DMS153 treated with DMSO at 0.1 percent for 48 hours (cell line): ENCODE results near the gene NPAS3.

Experiments used
- DNase-seq: peaks from one replicate; lab custom pipeline; 2025; ENCODE audit not compliant: unreplicated experiment; lab: John Stamatoyannopoulos, UW

Gene NPAS3

GRCh38 chr14:33692762-33693161, 754.1 kb downstream of the NPAS3 start:
- DNase-seq = no peak

GRCh38 chr14:33693237-33693636, 754.6 kb downstream of the NPAS3 start:
- no peak for DNase-seq

GRCh38 chr14:33696165-33696564, 757.5 kb downstream of the NPAS3 start:
- no peak for DNase-seq

GRCh38 chr14:33699300-33699983, 760.8 kb downstream of the NPAS3 start:
- no peak for DNase-seq

- no peak for DNase-seq
These were observed 761.4 kb downstream of the NPAS3 start for GRCh38 chr14:33700052-33700451.

- DNase-seq = no peak
These were observed 763.6 kb downstream of the NPAS3 start for GRCh38 chr14:33702293-33702692.

- peak; percentile 5 for DNase-seq
These were observed 765.8 kb downstream of the NPAS3 start for GRCh38 chr14:33704481-33704880.

GRCh38 chr14:33705490-33705889, 766.8 kb downstream of the NPAS3 start:
- DNase-seq = no peak

- no peak for DNase-seq
These were observed 769.0 kb downstream of the NPAS3 start for GRCh38 chr14:33707716-33708115.

- no peak for DNase-seq
These were observed 770.6 kb downstream of the NPAS3 start for GRCh38 chr14:33709283-33709682.

GRCh38 chr14:33709711-33710110, 771.0 kb downstream of the NPAS3 start:
- DNase-seq = no peak

- no peak for DNase-seq
These were observed 771.6 kb downstream of the NPAS3 start for GRCh38 chr14:33710273-33710672.

GRCh38 chr14:33711194-33711593, 772.5 kb downstream of the NPAS3 start:
- no peak for DNase-seq

GRCh38 chr14:33711811-33712216, 773.1 kb downstream of the NPAS3 start:
- no peak for DNase-seq

- DNase-seq = no peak
These were observed 776.0 kb downstream of the NPAS3 start for GRCh38 chr14:33714527-33715226.

- no peak for DNase-seq
These were observed 776.5 kb downstream of the NPAS3 start for GRCh38 chr14:33715227-33715528.

GRCh38 chr14:33716921-33717320, 778.2 kb downstream of the NPAS3 start:
- DNase-seq = no peak

GRCh38 chr14:33717866-33718265, 779.2 kb downstream of the NPAS3 start:
- DNase-seq = no peak

- DNase-seq = no peak
These were observed 781.7 kb downstream of the NPAS3 start for GRCh38 chr14:33720284-33720787.

GRCh38 chr14:33726685-33727084, 788.0 kb downstream of the NPAS3 start:
- no peak for DNase-seq

GRCh38 chr14:33727606-33728005, 788.9 kb downstream of the NPAS3 start:
- DNase-seq = no peak

GRCh38 chr14:33728010-33728498, 789.4 kb downstream of the NPAS3 start:
- DNase-seq = no peak

GRCh38 chr14:33730156-33730555, 791.5 kb downstream of the NPAS3 start:
- no peak for DNase-seq
